Measurements from ENCODE around the gene NRN1L. TPM values are rescaled to one million over a fixed set of nuclear protein-coding genes. Genes with fewer than 3 reads are reported as not detected.
A peak's percentile ranks its signal among the peaks of the same experiment; 100 is the strongest.

The NRN1L gene
- total RNA-seq, 1 donor = not detected

DNA sequence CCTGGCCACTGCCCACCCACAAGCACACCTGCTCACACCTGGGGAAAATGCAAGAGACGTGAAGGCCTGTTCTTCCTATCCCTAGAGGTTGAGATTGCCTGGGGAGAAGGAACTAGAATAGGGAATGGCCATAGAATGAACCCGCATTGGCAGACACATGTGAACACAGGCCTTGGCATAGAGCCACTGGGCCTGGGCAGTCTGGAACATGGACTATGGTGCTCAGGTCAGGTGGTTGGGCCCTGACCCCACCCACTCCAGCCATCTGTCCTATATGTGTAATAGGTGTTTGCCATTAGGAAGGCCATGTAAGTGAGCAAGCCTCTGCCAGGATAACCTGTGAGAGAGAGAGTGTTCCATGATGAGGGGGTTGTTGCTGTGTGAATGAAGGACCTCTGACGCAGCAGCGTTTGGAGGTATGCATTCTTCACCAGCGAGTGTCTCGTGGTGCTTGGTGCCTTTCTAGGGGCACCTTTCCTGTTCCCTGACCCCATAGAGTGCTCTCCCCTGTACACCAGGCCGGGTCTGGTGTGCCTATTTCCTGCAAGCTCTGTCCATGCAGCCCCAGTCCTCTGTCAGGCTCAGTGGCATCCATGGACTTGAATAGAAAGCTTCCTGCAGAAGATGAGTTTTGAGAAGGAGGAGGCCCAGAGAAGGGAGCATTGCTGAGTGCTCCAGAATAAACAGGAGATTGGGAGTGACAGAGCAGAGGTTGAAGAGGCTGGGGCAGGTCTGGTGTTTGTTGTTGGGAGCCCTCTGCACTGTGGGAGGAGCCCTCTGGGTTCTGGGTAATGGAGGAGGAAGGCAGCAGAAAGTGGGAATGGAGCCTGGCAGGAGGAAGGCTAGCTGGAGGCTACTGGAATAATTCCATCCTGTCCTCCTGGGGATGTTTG, 31.4 kb downstream of the NRN1L start:
- H3K4me3 ChIP-seq (ENCODE audit: low read depth, low read length) = no peak overlapping the region
- TF ChIP-seq, protein P1, sequence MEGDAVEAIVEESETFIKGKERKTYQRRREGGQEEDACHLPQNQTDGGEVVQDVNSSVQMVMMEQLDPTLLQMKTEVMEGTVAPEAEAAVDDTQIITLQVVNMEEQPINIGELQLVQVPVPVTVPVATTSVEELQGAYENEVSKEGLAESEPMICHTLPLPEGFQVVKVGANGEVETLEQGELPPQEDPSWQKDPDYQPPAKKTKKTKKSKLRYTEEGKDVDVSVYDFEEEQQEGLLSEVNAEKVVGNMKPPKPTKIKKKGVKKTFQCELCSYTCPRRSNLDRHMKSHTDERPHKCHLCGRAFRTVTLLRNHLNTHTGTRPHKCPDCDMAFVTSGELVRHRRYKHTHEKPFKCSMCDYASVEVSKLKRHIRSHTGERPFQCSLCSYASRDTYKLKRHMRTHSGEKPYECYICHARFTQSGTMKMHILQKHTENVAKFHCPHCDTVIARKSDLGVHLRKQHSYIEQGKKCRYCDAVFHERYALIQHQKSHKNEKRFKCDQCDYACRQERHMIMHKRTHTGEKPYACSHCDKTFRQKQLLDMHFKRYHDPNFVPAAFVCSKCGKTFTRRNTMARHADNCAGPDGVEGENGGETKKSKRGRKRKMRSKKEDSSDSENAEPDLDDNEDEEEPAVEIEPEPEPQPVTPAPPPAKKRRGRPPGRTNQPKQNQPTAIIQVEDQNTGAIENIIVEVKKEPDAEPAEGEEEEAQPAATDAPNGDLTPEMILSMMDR (IDR thresholded peaks at IDR 0.05; ENCODE audit: insufficient read depth, low read depth, low read length) = no peak
- no peak for DNase-seq (ENCODE audit: low read depth)

DNA sequence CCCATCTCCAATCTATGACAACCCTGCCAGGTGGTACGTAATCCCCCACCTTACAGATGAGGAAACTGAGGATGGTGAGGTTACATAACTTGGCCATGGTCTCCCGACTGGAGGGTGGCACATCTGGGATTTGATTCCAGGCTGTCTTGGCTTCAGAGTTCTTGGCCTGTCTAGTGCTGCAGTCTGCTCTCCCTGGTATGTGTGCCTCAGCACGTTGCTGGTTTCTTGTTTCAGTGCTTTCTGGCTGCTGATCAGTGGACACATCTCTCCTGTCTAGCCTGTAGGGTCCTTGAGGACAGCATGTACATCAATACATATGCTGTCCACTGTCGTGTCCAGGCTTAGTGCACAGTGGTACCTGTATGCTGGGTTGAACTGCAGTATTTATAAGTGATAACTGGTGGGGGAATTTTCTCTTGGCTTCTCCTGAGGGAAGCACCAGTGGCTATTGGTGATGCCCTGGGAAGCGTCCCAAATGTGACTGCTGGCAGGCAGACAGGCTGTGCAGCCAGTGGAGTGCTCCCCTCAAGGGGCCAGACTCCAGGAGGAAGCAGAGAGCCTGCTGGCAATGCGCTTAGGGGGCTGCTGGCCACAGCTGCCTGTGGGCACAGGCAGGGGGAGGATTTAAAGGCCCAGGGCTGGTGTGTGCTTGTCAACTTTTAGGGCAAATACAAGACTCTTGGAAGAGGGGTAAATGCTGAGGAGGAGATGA, 32.6 kb downstream of the NRN1L start:
- TF ChIP-seq, protein P1 (IDR thresholded peaks at IDR 0.05; ENCODE audit: insufficient read depth, low read depth, low read length) = no peak
- no peak overlapping the region for H3K4me3 ChIP-seq (ENCODE audit: low read depth, low read length)
- DNase-seq (ENCODE audit: low read depth) = no peak

DNA sequence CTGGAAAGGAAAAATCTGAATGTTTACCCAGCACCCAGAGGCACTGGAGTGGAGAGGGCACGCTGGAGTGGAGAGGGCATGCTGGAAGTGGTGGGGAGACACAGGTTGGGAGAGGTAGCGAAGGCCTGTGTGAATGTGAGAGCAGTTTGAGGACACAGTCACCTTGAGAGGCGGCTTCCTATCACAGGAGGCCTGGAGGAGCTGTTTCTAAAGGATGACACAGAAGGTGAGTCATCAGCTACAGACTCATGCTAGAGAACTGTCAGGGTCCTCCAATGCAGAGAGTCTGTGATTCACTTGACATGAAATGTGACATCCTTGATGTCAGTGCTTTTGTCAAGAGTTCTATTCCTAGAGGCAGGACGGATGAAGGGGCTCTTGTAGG, 33.2 kb downstream of the NRN1L start:
- no peak overlapping the region for H3K4me3 ChIP-seq (ENCODE audit: low read depth, low read length)
- DNase-seq (ENCODE audit: low read depth) = peak; percentile 67
- TF ChIP-seq, protein P1 (IDR thresholded peaks at IDR 0.05; ENCODE audit: insufficient read depth, low read depth, low read length) = no peak

DNA sequence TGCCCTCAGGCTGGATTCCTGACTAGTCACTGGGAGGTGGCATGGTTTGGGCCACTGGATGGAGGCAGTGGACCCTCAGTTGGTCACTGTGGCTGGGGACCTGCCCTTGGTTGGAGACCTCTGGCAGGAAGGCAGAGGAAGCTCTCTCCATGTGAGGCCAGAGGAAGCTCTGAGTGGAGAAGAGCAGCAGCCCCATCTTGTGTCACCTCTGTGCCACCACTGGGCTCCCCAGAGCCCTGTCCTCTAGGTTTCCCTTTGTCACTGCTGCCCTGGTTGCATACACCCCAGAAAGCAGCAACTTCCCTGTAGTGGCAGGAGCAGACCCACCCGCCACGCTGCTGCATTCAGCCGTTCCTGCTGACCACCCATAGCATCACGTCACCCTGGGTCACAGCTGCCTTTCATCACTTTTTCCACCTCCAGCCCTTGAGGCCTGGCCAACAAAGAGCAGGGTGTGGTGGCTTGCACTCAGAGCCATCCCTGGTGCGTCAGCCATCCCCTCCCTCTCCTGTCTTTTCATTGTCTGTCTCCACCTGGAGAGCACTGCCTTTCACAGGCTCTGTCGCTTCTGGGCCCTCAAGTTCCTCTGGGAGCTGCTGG, 35.0 kb downstream of the NRN1L start:
- no peak for DNase-seq (ENCODE audit: low read depth)
- TF ChIP-seq, protein P1 (IDR thresholded peaks at IDR 0.05; ENCODE audit: insufficient read depth, low read depth, low read length) = no peak
- H3K4me3 ChIP-seq (ENCODE audit: low read depth, low read length) = no peak overlapping the region

DNA sequence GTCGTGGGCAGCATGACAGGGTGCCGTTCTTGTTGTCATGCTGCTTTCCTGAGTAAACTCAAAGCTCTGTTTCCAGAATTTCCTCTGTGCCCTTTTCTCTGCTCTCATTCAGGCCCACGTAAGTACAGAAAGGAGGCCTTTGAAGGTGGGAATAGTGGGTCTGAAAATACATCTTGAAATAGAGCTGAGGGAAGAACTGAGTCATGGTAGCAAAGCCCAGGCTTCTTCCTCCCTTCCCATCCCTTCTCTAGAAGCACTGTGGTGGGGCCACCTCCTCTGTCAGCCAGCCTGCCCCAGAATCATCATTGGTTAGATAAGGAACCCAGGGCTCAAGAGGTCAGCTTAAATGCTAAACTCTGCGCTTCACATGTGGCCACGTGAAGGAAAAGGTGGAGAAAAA, 37.5 kb downstream of the NRN1L start:
- no peak for DNase-seq (ENCODE audit: low read depth)
- TF ChIP-seq, protein P1 (IDR thresholded peaks at IDR 0.05; ENCODE audit: insufficient read depth, low read depth, low read length) = no peak
- H3K4me3 ChIP-seq (ENCODE audit: low read depth, low read length) = no peak overlapping the region

DNA sequence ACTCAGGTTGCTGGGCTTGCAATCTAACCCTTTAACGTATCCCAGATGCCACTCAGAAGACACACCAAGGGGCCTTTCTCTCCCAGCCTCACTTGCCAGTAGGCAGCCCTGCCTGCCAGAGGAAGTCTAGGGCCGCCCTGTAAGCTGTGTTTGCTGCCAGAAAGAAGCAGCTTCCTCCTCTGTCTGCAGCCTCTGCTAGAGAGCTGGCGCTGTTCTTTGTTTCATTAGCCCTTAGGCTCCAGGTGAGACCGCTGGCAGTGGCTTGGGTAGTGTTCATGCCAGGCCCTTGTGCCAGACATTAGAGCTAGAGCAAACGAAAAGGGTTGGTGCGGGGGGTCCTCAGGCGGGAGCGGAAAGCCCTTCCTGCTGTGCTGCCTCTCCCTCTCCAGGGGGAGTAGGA, 38.1 kb downstream of the NRN1L start:
- DNase-seq (ENCODE audit: low read depth) = no peak
- TF ChIP-seq, protein P1 (IDR thresholded peaks at IDR 0.05; ENCODE audit: insufficient read depth, low read depth, low read length) = no peak
- H3K4me3 ChIP-seq (ENCODE audit: low read depth, low read length) = no peak overlapping the region

All from fibroblast of villous mesenchyme (primary cell).